Activated T-helper 17 cell treated with anti-CD3 and anti-CD28 coated beads, Interleukin-2, amount 50 U/mL, for 72 hours (primary cell): ENCODE measurements around the gene ZNF562. TPM values are rescaled to one million over a fixed set of nuclear protein-coding genes. Genes with fewer than 3 reads are reported as not detected.
A peak's percentile ranks its signal among the peaks of the same experiment; 100 is the strongest.

Experiments used
- ATAC-seq: fragments of 150-1000 bp; cut with Tn5 transposase; replicated peaks from 2 replicates; pipeline ENCODE4 v1.10.0; 2021; ENCODE audit warnings: mild to moderate bottlenecking, moderate library complexity
- H3K27ac Mint-ChIP-seq: one replicate; pipeline ENCODE4 v1.8.0; 2022; ENCODE audit warnings: mixed read lengths
- H3K27me3 Mint-ChIP-seq: one replicate; pipeline ENCODE4 v1.8.0; 2022; ENCODE audit warnings: mixed read lengths
- H3K36me3 Mint-ChIP-seq: one replicate; pipeline ENCODE4 v1.8.0; 2022; ENCODE audit warnings: low read depth, mild to moderate bottlenecking, mixed read lengths
- H3K4me1 Mint-ChIP-seq: one replicate; pipeline ENCODE4 v1.8.0; 2022; ENCODE audit warnings: mixed read lengths
- H3K4me3 Mint-ChIP-seq: one replicate; pipeline ENCODE4 v1.8.0; 2022; ENCODE audit warnings: mild to moderate bottlenecking, mixed read lengths
- H3K9me3 Mint-ChIP-seq: one replicate; pipeline ENCODE4 v1.8.0; 2022; ENCODE audit warnings: mixed read lengths
- total RNA-seq, 2 donors: library from RNA; stranded (reverse); gene quantifications; one replicate each; pipeline ENCODE4 v1.2.3, GENCODE V29; 2022

Gene ZNF562
- total RNA-seq, 2 donors from 2014 or later: 39.3 to 53.2 TPM

GRCh38 chr19:9620842-9621155 lies 54.1 kb downstream of the ZNF562 start:
- Mint-ChIP-seq H3K9me3 (no peaks in the 10 kb centered on the region), H3K27me3 (no peaks in the 10 kb centered on the region), H3K36me3 (peaks cover 55% of the 10 kb centered on the region), H3K27ac (peak overlapping the region; percentile 100), H3K4me3 (peak overlapping the region; percentile 100), H3K4me1 (peaks cover 11% of the 10 kb centered on the region)
- no peak for ATAC-seq

- no peak overlapping the region for H3K4me3 Mint-ChIP-seq
- no peaks in the 10 kb centered on the region for H3K4me1 Mint-ChIP-seq
- peaks cover 97% of the 10 kb centered on the region for H3K36me3 Mint-ChIP-seq
- H3K27ac Mint-ChIP-seq: peak overlapping the region; percentile 41
- ATAC-seq: peak; percentile 77
- H3K27me3 Mint-ChIP-seq: no peaks in the 10 kb centered on the region
- peaks cover 2% of the 10 kb centered on the region for H3K9me3 Mint-ChIP-seq
Observed at GRCh38 chr19:9615844-9616243, 59.1 kb downstream of the ZNF562 start.

GRCh38 chr19:9610484-9611113 lies 64.3 kb downstream of the ZNF562 start:
- Mint-ChIP-seq H3K27me3 (no peaks in the 10 kb centered on the region), H3K4me3 (no peak overlapping the region), H3K9me3 (peaks cover 10% of the 10 kb centered on the region), H3K4me1 (no peaks in the 10 kb centered on the region), H3K27ac (no peak overlapping the region), H3K36me3 (peaks cover 74% of the 10 kb centered on the region)
- ATAC-seq: no peak

- ATAC-seq: no peak
- Mint-ChIP-seq H3K4me3 (no peak overlapping the region), H3K4me1 (no peaks in the 10 kb centered on the region), H3K27ac (no peak overlapping the region), H3K36me3 (peaks cover 58% of the 10 kb centered on the region), H3K27me3 (no peaks in the 10 kb centered on the region), H3K9me3 (peaks cover 10% of the 10 kb centered on the region)
Observed at GRCh38 chr19:9608912-9609311, 66.0 kb downstream of the ZNF562 start.

GRCh38 chr19:9597027-9597426 lies 77.9 kb downstream of the ZNF562 start:
- Mint-ChIP-seq H3K9me3 (peaks cover 4% of the 10 kb centered on the region), H3K27ac (peak overlapping the region; percentile 67), H3K27me3 (peaks cover 5% of the 10 kb centered on the region), H3K4me1 (no peaks in the 10 kb centered on the region), H3K4me3 (peak overlapping the region; percentile 1), H3K36me3 (peaks cover 6% of the 10 kb centered on the region)
- peak; percentile 98 for ATAC-seq

Other genes starting within 250 kb of the ZNF562 start
- 10 to 100 TPM; 24.7 to 26.1 TPM for gene ZNF266, start 239.5 kb downstream of the ZNF562 start, total RNA-seq
- under 1 TPM in 1 of 2 donors, not detected in 1; 0.35 TPM for gene ZNF560, start 176.5 kb downstream of the ZNF562 start, total RNA-seq
- 10 to 100 TPM; 11.3 to 16.0 TPM for gene ZNF426, start 136.5 kb downstream of the ZNF562 start, total RNA-seq
- 10 to 100 TPM; 62.7 to 68.8 TPM for gene ZNF121, start 90.6 kb downstream of the ZNF562 start, total RNA-seq
- gene ZNF561, start 53.9 kb downstream of the ZNF562 start, total RNA-seq: 10 to 100 TPM; 26.1 to 32.2 TPM
- gene ZNF846, start 93.6 kb upstream of the ZNF562 start, total RNA-seq: 1 to 10 TPM; 3.8 to 8.4 TPM
- 10 to 100 TPM; 23.6 to 27.2 TPM for gene FBXL12, start 144.0 kb upstream of the ZNF562 start, total RNA-seq
- 100 to 1,000 TPM; 247 to 395 TPM for gene UBL5, start 152.8 kb upstream of the ZNF562 start, total RNA-seq
- 10 to 100 TPM; 62.0 to 93.1 TPM for gene PIN1, start 160.2 kb upstream of the ZNF562 start, total RNA-seq